K562 (cell line): ENCODE data around the gene ZNF487. TPM values are rescaled to one million over a fixed set of nuclear protein-coding genes. Genes with fewer than 3 reads are reported as not detected.

ENCODE experiments used
- CBX5 ChIP-seq: IDR thresholded peaks from 2 replicates; pipeline ENCODE4 v1.6.1; 2014; ENCODE audit warnings: low read depth, borderline replicate concordance
- HDAC8 ChIP-seq: fragments of 450-650 bp; IDR thresholded peaks from 2 replicates; pipeline ENCODE4 v1.6.1; 2016; ENCODE audit warnings: mild to moderate bottlenecking, missing genetic modification characterization, moderate library complexity, missing compliant biosample characterization
- KDM5B ChIP-seq: fragments of 200-600 bp; sonication (generic); IDR thresholded peaks from 2 replicates; pipeline ENCODE4 v1.6.1; 2012; ENCODE audit warnings: low read depth, mild to moderate bottlenecking, moderate library complexity, low read length, control low read depth, inconsistent platforms; ENCODE audit not compliant: insufficient replicate concordance
- MAFG ChIP-seq: fragments of 450-650 bp; conservative IDR thresholded peaks from 2 replicates; pipeline ENCODE4 v1.6.1; 2016; ENCODE audit warnings: missing genetic modification characterization, missing compliant biosample characterization
- MCM2 ChIP-seq: fragments of 450-650 bp; IDR thresholded peaks from 2 replicates; pipeline ENCODE4 v1.6.1; 2017; ENCODE audit warnings: low read depth, mild to moderate bottlenecking
- MTA1 ChIP-seq: fragments of 450-650 bp; IDR thresholded peaks from 2 replicates; pipeline ENCODE4 v1.6.1; 2017; ENCODE audit warnings: borderline replicate concordance
- MXI1 ChIP-seq: IDR thresholded peaks from 2 replicates; pipeline ENCODE4 v1.6.1; 2011; ENCODE audit warnings: low read depth, mild to moderate bottlenecking, improper control_type of control experiment, low read length
- XRCC5 ChIP-seq: fragments of 200-400 bp; formaldehyde crosslinking; IDR thresholded peaks from 2 replicates; pipeline ENCODE4 v1.6.1; 2017; ENCODE audit warnings: low read depth, mild to moderate bottlenecking, low read length
- ZNF212 ChIP-seq: fragments of 450-650 bp; formaldehyde crosslinking; IDR thresholded peaks from 2 replicates; pipeline ENCODE4 v1.4.0; 2020; ENCODE audit warnings: mild to moderate bottlenecking
- polyA plus RNA-seq, 8 experiments: library from polyadenylated mRNA; depleted of rRNA in 4 of 8; stranded (reverse) in 5 of 8; unstranded in 3 of 8; fragments of >200 nt; fragmentation: Nextera tagmentation in 2 of 8; fragmentation: Illumina TruSeq in 1 of 8; extraction: Ambion mirVana in 2 of 8; extraction: Trizol in 1 of 8; gene quantifications; 2 replicates each; pipeline versions ENCODE4 v1.2.1 to v1.2.3, GENCODE V29; 2011 to 2014; ENCODE audit warnings: inconsistent platforms in 1 of 8, missing spikeins in 1 of 8
- total RNA-seq, 7 experiments: library from RNA; depleted of rRNA in 6 of 7; stranded (reverse); fragments of >200 nt in 6 of 7; fragmentation: Illumina TruSeq in 2 of 7; extraction: Trizol in 2 of 7; gene quantifications; 2 replicates each; pipeline versions ENCODE4 v1.2.1 to v1.2.3, GENCODE V29; 2011 to 2021; ENCODE audit warnings: low replicate concordance in 1 of 7
- TF ChIP-seq, protein P1 (sequence below): fragments of 250-450 bp; sonication (Bioruptor Pico); IDR thresholded peaks from 2 replicates; pipeline ENCODE4 v1.5.0; 2021; ENCODE audit warnings: mild to moderate bottlenecking, moderate library complexity
- TF ChIP-seq, protein P2 (sequence below): fragments of 450-650 bp; formaldehyde crosslinking; IDR thresholded peaks from 2 replicates; pipeline ENCODE4 v1.4.0; 2022; ENCODE audit warnings: missing genetic modification characterization
- TF ChIP-seq, protein P3 (sequence below): sonication (generic); formaldehyde crosslinking; IDR thresholded peaks from 2 replicates; pipeline ENCODE4 v1.8.0; 2022; ENCODE audit warnings: mild to moderate bottlenecking, missing genetic modification reagents, borderline replicate concordance
- TF ChIP-seq, protein P4 (sequence below): fragments of 250-450 bp; sonication (Bioruptor Pico); IDR thresholded peaks from 2 replicates; pipeline ENCODE4 v1.4.0; 2020; ENCODE audit warnings: mild to moderate bottlenecking, moderate library complexity, borderline replicate concordance
- TF ChIP-seq, protein P5 (sequence below): IDR thresholded peaks from 2 replicates; pipeline ENCODE4 v1.6.1; 2011; ENCODE audit warnings: borderline replicate concordance, low read depth, mild to moderate bottlenecking, moderate library complexity, low read length; ENCODE audit not compliant: insufficient read depth, poor library complexity, severe bottlenecking

ZNF487 gene
- total and polyA plus RNA-seq, 9 of the 15 experiments (the other 6 are each of a cell fraction or from before 2014, with no cell fraction given) = 1.9 to 6.5 (median 4.2) TPM

DNA sequence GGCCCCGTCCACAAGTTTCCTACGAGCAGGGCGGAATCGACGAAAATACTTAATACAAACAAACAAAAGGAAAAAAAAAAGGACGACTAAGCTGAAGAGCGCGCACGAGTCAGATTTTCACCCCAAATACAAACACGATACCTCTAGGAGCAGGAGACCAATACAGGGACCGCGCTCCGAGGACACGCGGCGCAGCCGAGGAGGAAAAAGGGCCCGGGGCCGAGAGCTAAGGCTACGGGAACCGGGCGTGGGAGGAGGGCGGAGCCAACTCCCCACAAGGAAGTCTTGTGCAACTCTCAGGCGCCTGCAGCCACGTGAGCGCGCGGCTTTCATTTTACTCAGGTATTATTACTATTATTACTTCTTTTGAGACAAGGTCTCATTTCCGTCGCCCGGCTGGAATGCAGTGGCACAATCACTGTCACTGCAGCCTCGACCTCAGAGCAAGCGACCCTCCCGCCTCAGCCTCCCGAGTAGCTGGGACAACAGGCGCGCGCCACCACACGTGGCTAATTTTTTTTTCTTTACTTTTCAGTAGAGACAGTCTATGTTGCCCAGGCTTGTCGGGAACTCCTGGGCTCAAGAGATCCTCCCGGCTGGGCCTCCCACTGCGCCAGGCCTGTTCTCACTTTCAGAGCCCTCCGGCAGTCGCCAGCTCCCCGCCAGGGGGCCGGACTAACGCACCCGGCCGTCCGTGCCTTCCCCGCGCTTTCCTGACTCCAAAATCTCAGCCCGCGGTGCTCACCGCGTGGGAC is 29.2 kb upstream of the ZNF487 start (continued):
- no peak for TF ChIP-seq MAFG (tag)
- TF ChIP-seq, protein P1, sequence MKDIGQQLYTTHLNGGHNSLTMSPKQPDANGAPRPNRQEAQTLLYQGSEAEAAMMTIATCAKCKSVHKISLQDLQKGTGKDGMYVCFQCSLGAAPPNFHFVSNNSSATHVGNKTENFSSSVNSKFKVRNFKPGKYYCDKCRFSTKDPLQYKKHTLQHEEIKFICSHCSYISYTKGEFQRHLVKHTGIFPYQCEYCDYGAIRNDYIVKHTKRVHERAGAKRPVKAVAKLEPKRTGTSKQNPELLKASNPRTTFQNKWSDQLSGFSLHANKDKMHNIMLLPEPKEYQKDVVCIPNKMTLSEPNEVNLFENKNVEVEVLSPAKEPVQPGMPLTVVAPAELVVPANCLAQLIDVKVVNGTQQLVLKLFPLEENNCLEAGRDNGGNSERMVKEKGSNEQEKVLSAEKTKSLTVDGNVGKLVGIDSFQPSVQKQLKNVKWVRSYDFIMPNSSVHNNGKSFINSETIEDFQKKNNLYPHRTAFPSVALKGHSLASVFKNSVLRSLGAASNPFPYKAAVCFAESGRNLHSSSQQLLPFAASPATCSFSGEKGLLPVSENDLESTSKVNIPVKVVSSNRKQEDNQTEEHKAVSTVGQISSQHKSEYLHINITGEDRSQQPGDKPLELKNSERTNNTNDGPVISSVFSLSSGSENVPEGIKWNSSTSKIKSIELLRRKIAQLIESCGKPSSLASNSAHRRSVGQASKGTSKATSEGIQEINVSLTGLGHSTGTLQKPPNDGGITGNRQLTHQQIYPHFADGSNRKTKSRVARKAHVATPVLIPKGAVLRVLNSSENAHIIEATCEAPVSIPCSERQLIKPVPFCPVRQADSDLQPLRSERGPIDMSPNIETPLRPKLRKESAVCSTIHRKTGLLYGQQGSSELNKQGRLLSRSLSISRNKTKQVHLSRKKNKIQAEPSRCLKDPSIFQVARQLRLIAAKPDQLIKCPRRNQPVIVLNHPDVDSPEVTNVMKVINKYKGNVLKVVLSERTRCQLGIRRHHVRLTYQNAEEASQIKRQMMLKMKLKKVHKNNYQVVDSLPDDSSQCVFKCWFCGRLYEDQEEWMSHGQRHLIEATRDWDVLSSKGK (CRISPR knock-in tag) = no peak
- TF ChIP-seq, protein P2, sequence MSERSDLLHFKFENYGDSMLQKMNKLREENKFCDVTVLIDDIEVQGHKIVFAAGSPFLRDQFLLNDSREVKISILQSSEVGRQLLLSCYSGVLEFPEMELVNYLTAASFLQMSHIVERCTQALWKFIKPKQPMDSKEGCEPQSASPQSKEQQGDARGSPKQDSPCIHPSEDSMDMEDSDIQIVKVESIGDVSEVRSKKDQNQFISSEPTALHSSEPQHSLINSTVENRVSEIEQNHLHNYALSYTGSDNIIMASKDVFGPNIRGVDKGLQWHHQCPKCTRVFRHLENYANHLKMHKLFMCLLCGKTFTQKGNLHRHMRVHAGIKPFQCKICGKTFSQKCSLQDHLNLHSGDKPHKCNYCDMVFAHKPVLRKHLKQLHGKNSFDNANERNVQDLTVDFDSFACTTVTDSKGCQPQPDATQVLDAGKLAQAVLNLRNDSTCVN (CRISPR knock-in tag) = no peak
- no peak for TF ChIP-seq XRCC5
- peak; percentile 47; the same call in 1 of the 2 replicates for TF ChIP-seq HDAC8 (tag)
- TF ChIP-seq MTA1 = 0 out of 2 replicates have a peak, but pooled peaks have one; percentile 43
- TF ChIP-seq MXI1 = peak; percentile 94
- TF ChIP-seq MCM2 = no peak
- TF ChIP-seq, protein P3, sequence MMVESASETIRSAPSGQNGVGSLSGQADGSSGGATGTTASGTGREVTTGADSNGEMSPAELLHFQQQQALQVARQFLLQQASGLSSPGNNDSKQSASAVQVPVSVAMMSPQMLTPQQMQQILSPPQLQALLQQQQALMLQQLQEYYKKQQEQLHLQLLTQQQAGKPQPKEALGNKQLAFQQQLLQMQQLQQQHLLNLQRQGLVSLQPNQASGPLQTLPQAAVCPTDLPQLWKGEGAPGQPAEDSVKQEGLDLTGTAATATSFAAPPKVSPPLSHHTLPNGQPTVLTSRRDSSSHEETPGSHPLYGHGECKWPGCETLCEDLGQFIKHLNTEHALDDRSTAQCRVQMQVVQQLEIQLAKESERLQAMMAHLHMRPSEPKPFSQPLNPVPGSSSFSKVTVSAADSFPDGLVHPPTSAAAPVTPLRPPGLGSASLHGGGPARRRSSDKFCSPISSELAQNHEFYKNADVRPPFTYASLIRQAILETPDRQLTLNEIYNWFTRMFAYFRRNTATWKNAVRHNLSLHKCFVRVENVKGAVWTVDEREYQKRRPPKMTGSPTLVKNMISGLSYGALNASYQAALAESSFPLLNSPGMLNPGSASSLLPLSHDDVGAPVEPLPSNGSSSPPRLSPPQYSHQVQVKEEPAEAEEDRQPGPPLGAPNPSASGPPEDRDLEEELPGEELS (CRISPR knock-in tag) = no peak
- TF ChIP-seq, protein P4, sequence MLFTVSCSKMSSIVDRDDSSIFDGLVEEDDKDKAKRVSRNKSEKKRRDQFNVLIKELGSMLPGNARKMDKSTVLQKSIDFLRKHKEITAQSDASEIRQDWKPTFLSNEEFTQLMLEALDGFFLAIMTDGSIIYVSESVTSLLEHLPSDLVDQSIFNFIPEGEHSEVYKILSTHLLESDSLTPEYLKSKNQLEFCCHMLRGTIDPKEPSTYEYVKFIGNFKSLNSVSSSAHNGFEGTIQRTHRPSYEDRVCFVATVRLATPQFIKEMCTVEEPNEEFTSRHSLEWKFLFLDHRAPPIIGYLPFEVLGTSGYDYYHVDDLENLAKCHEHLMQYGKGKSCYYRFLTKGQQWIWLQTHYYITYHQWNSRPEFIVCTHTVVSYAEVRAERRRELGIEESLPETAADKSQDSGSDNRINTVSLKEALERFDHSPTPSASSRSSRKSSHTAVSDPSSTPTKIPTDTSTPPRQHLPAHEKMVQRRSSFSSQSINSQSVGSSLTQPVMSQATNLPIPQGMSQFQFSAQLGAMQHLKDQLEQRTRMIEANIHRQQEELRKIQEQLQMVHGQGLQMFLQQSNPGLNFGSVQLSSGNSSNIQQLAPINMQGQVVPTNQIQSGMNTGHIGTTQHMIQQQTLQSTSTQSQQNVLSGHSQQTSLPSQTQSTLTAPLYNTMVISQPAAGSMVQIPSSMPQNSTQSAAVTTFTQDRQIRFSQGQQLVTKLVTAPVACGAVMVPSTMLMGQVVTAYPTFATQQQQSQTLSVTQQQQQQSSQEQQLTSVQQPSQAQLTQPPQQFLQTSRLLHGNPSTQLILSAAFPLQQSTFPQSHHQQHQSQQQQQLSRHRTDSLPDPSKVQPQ = peak; percentile 72; the same call in 1 of the 2 replicates
- TF ChIP-seq, protein P5, sequence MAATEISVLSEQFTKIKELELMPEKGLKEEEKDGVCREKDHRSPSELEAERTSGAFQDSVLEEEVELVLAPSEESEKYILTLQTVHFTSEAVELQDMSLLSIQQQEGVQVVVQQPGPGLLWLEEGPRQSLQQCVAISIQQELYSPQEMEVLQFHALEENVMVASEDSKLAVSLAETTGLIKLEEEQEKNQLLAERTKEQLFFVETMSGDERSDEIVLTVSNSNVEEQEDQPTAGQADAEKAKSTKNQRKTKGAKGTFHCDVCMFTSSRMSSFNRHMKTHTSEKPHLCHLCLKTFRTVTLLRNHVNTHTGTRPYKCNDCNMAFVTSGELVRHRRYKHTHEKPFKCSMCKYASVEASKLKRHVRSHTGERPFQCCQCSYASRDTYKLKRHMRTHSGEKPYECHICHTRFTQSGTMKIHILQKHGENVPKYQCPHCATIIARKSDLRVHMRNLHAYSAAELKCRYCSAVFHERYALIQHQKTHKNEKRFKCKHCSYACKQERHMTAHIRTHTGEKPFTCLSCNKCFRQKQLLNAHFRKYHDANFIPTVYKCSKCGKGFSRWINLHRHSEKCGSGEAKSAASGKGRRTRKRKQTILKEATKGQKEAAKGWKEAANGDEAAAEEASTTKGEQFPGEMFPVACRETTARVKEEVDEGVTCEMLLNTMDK = peak; percentile 94
- peak; percentile 62; the same call in 1 of the 2 replicates for TF ChIP-seq CBX5
- TF ChIP-seq KDM5B = peak; percentile 91
- no peak for TF ChIP-seq ZNF212
